SK-N-SH treated with all-trans-retinoic acid at 6 μM for 48 hours (cell line): Measurements from ENCODE around the gene GNAS-AS1.

Experiments
- ATAC-seq: fragments of 200-7000 bp; cut with Tn5 transposase; 3 replicates; pipeline ENCODE4 v1.9.1; 2020; ENCODE audit warnings: mild to moderate bottlenecking, moderate library complexity
- ARNTL ChIP-seq: fragments of 450-650 bp; formaldehyde crosslinking; IDR thresholded peaks from 2 replicates; pipeline ENCODE4 v1.5.0; 2020; ENCODE audit warnings: low read depth, mild to moderate bottlenecking, moderate library complexity, borderline replicate concordance
- BACH2 ChIP-seq: fragments of 250-450 bp; sonication (Bioruptor Pico); IDR thresholded peaks from 2 replicates; pipeline ENCODE4 v1.9.0; 2021; ENCODE audit warnings: mild to moderate bottlenecking, borderline replicate concordance
- CSDC2 ChIP-seq: fragments of 250-450 bp; sonication (Bioruptor Pico); IDR thresholded peaks from 2 replicates; pipeline ENCODE4 v1.5.0; 2020; ENCODE audit warnings: mild to moderate bottlenecking, moderate library complexity
- CSRNP3 ChIP-seq: fragments of 250-450 bp; sonication (Bioruptor Pico); IDR thresholded peaks from 2 replicates; pipeline ENCODE4 v1.5.1; 2021; ENCODE audit warnings: mild to moderate bottlenecking, moderate library complexity
- ESRRG ChIP-seq: fragments of 250-450 bp; sonication (Bioruptor Pico); IDR thresholded peaks from 2 replicates; pipeline ENCODE4 v1.6.1; 2021; ENCODE audit warnings: mild to moderate bottlenecking
- GLIS3 ChIP-seq: fragments of 250-450 bp; sonication (Bioruptor Pico); IDR thresholded peaks from 2 replicates; pipeline ENCODE4 v1.5.0; 2020; ENCODE audit warnings: mild to moderate bottlenecking, moderate library complexity
- OSR1 ChIP-seq: fragments of 250-450 bp; sonication (Bioruptor Pico); IDR thresholded peaks from 2 replicates; pipeline ENCODE4 v1.8.0; 2022; ENCODE audit warnings: moderate library complexity, mild to moderate bottlenecking, inconsistent platforms
- PPARA ChIP-seq: fragments of 250-450 bp; sonication (Bioruptor Pico); IDR thresholded peaks from 2 replicates; pipeline ENCODE4 v1.5.0; 2020; ENCODE audit warnings: mild to moderate bottlenecking, borderline replicate concordance
- RARB ChIP-seq: fragments of 250-450 bp; sonication (Bioruptor Pico); IDR thresholded peaks from 2 replicates; pipeline ENCODE4 v1.8.0; 2021; ENCODE audit warnings: mild to moderate bottlenecking, moderate library complexity
- SNAI2 ChIP-seq: fragments of 250-450 bp; sonication (Bioruptor Pico); IDR thresholded peaks from 2 replicates; pipeline ENCODE4 v1.5.0; 2020; ENCODE audit warnings: mild to moderate bottlenecking, moderate library complexity
- TCF4 ChIP-seq: fragments of 250-450 bp; sonication (Bioruptor Pico); IDR thresholded peaks from 2 replicates; pipeline ENCODE4 v1.8.0; 2021; ENCODE audit warnings: mild to moderate bottlenecking, moderate library complexity, borderline replicate concordance
- TOX ChIP-seq: fragments of 250-450 bp; sonication (Bioruptor Pico); IDR thresholded peaks from 2 replicates; pipeline ENCODE4 v1.8.0; 2021; ENCODE audit warnings: mild to moderate bottlenecking, moderate library complexity, borderline replicate concordance
- ZC3H10 ChIP-seq: fragments of 250-450 bp; sonication (Bioruptor Pico); IDR thresholded peaks from 2 replicates; pipeline ENCODE4 v1.5.1; 2021; ENCODE audit warnings: mild to moderate bottlenecking, moderate library complexity
- ZFP3 ChIP-seq: fragments of 250-450 bp; sonication (Bioruptor Pico); IDR thresholded peaks from 2 replicates; pipeline ENCODE4 v1.5.0; 2020; ENCODE audit warnings: mild to moderate bottlenecking, moderate library complexity
- ZNF565 ChIP-seq: fragments of 450-650 bp; formaldehyde crosslinking; conservative IDR thresholded peaks from 2 replicates; pipeline ENCODE4 v1.5.0; 2020; ENCODE audit warnings: low read depth, mild to moderate bottlenecking, moderate library complexity
- ZNF70 ChIP-seq: fragments of 450-650 bp; formaldehyde crosslinking; IDR thresholded peaks from 2 replicates; pipeline ENCODE4 v1.5.0; 2020; ENCODE audit warnings: mild to moderate bottlenecking, moderate library complexity
- ZNF8 ChIP-seq: fragments of 450-650 bp; formaldehyde crosslinking; IDR thresholded peaks from 2 replicates; pipeline ENCODE4 v1.5.0; 2020; ENCODE audit warnings: mild to moderate bottlenecking, moderate library complexity
- TF ChIP-seq, protein P1 (sequence below): fragments of 250-450 bp; sonication (Bioruptor Pico); IDR thresholded peaks from 2 replicates; pipeline ENCODE4 v1.8.0; 2021; ENCODE audit warnings: low read depth, mild to moderate bottlenecking, moderate library complexity, borderline replicate concordance
- TF ChIP-seq, protein P2 (sequence below): fragments of 250-450 bp; sonication (Bioruptor Pico); IDR thresholded peaks from 2 replicates; pipeline ENCODE4 v1.5.0; 2020; ENCODE audit warnings: mild to moderate bottlenecking, moderate library complexity
- TF ChIP-seq, protein P3 (sequence below): fragments of 250-450 bp; sonication (Bioruptor Pico); IDR thresholded peaks from 2 replicates; pipeline ENCODE4 v1.8.0; 2020; ENCODE audit warnings: mild to moderate bottlenecking, moderate library complexity, borderline replicate concordance

Gene GNAS-AS1

DNA sequence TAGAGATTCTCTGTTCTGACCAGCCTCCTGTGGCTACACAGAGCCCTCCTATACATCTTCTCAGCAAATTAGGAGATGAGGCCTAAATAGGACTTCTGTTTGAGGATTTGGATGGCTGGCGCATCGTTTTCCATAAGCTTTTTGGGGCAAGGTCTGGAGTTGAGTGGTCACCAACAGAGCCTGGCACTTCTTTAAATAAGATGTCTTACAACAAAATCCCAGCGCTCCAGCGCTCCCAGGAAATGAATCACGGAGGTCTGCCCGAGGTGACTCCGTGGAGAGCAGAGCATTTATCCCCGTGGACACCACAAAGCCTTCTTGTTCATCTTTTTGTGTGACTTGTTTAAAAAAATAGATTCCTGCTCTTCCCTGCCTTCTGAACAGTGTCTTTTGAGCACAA lies 75.3 kb downstream of the GNAS-AS1 start:
- no peak for ATAC-seq
- TF ChIP-seq ZNF8 (CRISPR knock-in tag) (no peak), ESRRG (no peak), TOX (CRISPR knock-in tag) (no peak), ARNTL (CRISPR knock-in tag) (no peak), RARB (no peak), ZC3H10 (CRISPR knock-in tag) (no peak)
- TF ChIP-seq, all 23 proteins: peak for 0

- TF ChIP-seq CSRNP3 (no peak), BACH2 (no peak), TOX (CRISPR knock-in tag) (no peak), CSDC2 (CRISPR knock-in tag) (no peak)
- TF ChIP-seq, protein P1, sequence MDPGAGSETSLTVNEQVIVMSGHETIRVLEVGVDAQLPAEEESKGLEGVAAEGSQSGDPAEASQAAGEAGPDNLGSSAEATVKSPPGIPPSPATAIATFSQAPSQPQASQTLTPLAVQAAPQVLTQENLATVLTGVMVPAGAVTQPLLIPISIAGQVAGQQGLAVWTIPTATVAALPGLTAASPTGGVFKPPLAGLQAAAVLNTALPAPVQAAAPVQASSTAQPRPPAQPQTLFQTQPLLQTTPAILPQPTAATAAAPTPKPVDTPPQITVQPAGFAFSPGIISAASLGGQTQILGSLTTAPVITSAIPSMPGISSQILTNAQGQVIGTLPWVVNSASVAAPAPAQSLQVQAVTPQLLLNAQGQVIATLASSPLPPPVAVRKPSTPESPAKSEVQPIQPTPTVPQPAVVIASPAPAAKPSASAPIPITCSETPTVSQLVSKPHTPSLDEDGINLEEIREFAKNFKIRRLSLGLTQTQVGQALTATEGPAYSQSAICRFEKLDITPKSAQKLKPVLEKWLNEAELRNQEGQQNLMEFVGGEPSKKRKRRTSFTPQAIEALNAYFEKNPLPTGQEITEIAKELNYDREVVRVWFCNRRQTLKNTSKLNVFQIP (CRISPR knock-in tag), result no peak
- no peak for ATAC-seq
Measured at GRCh38 chr20:58774667-58775263, 75.9 kb downstream of the GNAS-AS1 start.

DNA sequence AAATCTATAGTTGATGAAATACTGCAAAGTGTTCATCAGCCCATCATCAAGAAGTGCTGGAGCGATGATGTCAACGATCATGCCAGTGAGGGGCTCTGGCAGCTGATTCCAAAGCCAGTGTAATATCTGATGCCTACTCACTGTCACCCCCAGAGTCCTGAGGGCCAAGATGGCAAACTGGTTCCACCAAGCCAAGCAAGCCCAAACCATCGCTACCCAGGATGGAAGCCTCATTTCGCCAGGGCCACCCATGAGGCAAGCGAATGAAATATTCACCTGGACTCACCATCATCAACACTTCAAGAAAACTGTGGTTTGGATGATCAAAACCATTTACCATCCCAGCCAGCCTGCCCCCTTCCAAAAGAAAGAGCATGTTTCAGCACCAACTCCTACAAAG lies 76.5 kb downstream of the GNAS-AS1 start:
- ATAC-seq, result no peak
- no peak for TF ChIP-seq SNAI2 (CRISPR knock-in tag)
- TF ChIP-seq, protein P1 (CRISPR knock-in tag), result no peak
- no peak for TF ChIP-seq ARNTL (CRISPR knock-in tag)
- TF ChIP-seq ZFP3 (CRISPR knock-in tag), result no peak
- no peak for TF ChIP-seq GLIS3 (CRISPR knock-in tag)
- TF ChIP-seq TCF4 (CRISPR knock-in tag), result no peak
- no peak for TF ChIP-seq CSRNP3
- no peak for TF ChIP-seq ZC3H10 (CRISPR knock-in tag)
- TF ChIP-seq PPARA (CRISPR knock-in tag), result no peak
- no peak for TF ChIP-seq RARB

DNA sequence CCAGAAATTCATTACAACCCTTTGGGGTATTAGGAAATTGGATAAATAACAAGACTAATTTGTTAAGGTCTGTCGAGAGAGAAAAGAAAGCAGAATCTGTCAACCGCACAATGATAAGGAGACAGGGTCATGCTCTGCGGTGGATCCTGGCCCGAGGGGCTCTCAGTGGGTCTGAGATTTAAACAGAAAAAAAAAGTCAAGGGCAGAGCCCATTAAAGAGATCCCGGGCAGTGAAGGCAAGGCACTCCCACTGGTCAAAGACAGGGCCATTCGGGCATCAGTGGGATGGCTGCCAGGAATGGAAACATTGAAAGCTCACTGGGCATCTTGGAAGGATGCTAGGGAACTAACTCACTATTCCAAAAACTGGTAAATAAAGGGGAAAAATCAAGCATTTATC lies 77.9 kb downstream of the GNAS-AS1 start:
- no peak for ATAC-seq
- TF ChIP-seq ESRRG (no peak), ZNF70 (no peak), ZC3H10 (CRISPR knock-in tag) (no peak), ZFP3 (CRISPR knock-in tag) (no peak), ZNF8 (CRISPR knock-in tag) (no peak), RARB (no peak), ZNF565 (CRISPR knock-in tag) (no peak), TOX (CRISPR knock-in tag) (no peak), ARNTL (CRISPR knock-in tag) (no peak), OSR1 (no peak), CSDC2 (CRISPR knock-in tag) (no peak)
- TF ChIP-seq, protein P1 (CRISPR knock-in tag), result no peak
- TF ChIP-seq, protein P2, sequence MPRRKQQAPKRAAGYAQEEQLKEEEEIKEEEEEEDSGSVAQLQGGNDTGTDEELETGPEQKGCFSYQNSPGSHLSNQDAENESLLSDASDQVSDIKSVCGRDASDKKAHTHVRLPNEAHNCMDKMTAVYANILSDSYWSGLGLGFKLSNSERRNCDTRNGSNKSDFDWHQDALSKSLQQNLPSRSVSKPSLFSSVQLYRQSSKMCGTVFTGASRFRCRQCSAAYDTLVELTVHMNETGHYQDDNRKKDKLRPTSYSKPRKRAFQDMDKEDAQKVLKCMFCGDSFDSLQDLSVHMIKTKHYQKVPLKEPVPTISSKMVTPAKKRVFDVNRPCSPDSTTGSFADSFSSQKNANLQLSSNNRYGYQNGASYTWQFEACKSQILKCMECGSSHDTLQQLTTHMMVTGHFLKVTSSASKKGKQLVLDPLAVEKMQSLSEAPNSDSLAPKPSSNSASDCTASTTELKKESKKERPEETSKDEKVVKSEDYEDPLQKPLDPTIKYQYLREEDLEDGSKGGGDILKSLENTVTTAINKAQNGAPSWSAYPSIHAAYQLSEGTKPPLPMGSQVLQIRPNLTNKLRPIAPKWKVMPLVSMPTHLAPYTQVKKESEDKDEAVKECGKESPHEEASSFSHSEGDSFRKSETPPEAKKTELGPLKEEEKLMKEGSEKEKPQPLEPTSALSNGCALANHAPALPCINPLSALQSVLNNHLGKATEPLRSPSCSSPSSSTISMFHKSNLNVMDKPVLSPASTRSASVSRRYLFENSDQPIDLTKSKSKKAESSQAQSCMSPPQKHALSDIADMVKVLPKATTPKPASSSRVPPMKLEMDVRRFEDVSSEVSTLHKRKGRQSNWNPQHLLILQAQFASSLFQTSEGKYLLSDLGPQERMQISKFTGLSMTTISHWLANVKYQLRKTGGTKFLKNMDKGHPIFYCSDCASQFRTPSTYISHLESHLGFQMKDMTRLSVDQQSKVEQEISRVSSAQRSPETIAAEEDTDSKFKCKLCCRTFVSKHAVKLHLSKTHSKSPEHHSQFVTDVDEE (CRISPR knock-in tag), result no peak
- TF ChIP-seq, protein P3, sequence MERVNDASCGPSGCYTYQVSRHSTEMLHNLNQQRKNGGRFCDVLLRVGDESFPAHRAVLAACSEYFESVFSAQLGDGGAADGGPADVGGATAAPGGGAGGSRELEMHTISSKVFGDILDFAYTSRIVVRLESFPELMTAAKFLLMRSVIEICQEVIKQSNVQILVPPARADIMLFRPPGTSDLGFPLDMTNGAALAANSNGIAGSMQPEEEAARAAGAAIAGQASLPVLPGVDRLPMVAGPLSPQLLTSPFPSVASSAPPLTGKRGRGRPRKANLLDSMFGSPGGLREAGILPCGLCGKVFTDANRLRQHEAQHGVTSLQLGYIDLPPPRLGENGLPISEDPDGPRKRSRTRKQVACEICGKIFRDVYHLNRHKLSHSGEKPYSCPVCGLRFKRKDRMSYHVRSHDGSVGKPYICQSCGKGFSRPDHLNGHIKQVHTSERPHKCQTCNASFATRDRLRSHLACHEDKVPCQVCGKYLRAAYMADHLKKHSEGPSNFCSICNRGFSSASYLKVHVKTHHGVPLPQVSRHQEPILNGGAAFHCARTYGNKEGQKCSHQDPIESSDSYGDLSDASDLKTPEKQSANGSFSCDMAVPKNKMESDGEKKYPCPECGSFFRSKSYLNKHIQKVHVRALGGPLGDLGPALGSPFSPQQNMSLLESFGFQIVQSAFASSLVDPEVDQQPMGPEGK (CRISPR knock-in tag), result no peak
